K562 (cell line): ENCODE results near the gene SSH3. TPM values are rescaled to one million over a fixed set of nuclear protein-coding genes. Genes with fewer than 3 reads are reported as not detected.

ENCODE experiments used
- ATAC-seq: fragments of 200-7000 bp; cut with Tn5 transposase; 3 replicates; pipeline ENCODE4 v1.9.1; 2020; ENCODE audit warnings: moderate library complexity
- BruUV-seq: library from RNA; stranded (reverse); fragments of 400-500 nt; replicated peaks from 2 replicates; lab custom pipeline; 2021; lab: Mats Ljungman, UMichigan
- CTCF ChIA-PET: fragments of 300-600 bp; formaldehyde crosslinking; extraction: SDS; loops from one replicate; lab custom pipeline; 2021; ENCODE audit warnings: low intra/inter-chr PET ratio; lab: Yijun Ruan, JAX
- POLR2A ChIA-PET: fragments of 300-600, 350-650 bp; sonication (Branson Sonifier 250); formaldehyde crosslinking; extraction: SDS; loops from one replicate; lab custom pipeline; 2021; ENCODE audit warnings: antibody characterized with exemption, inconsistent platforms; lab: Yijun Ruan, JAX
- DNase-seq, 4 experiments: peaks; one replicate each; pipeline versions ENCODE4 v3.0.0 to v3.0.0-alpha.2; 2011 to 2018; ENCODE audit warnings: low spot score in 3 of 4, mixed read lengths in 3 of 4; ENCODE audit errors: extremely low read depth in 1 of 4
- FAIRE-seq: peaks from 2 replicates; lab custom pipeline; 2011; peaks lifted over from hg19 to GRCh38; lab: Jason Lieb, UNC
- H2AFZ ChIP-seq: 2 replicates; pipeline ENCODE4 v1.6.0; 2011; ENCODE audit warnings: low read depth, low read length, control low read depth, inconsistent platforms
- H3K27ac ChIP-seq: fragments of 200-600 bp; 3 replicates; pipeline ENCODE4 v1.8.0; 2011; ENCODE audit warnings: low read depth, mild to moderate bottlenecking, control low read depth, inconsistent platforms, low read length, moderate library complexity, mixed read lengths; ENCODE audit errors: extremely low read depth
- H3K27me3 ChIP-seq, 2 experiments: fragments of 300-600 bp in 1 of 2; 2 replicates in 1 of 2; 3 replicates in 1 of 2; pipeline versions ENCODE4 v1.6.0 to v1.8.0; 2011; ENCODE audit warnings: inconsistent platforms in 2 of 2, low read length in 2 of 2, mild to moderate bottlenecking in 1 of 2, mixed read lengths in 1 of 2, moderate library complexity in 1 of 2; ENCODE audit not compliant: control insufficient read depth in 2 of 2, insufficient read depth in 2 of 2
- H3K36me3 ChIP-seq: fragments of 300-600 bp; 3 replicates; pipeline ENCODE4 v1.8.0; 2011; ENCODE audit warnings: mild to moderate bottlenecking, low read length, inconsistent platforms; ENCODE audit not compliant: control insufficient read depth, insufficient read depth
- H3K4me1 ChIP-seq, 2 experiments: fragments of 200-600 bp in 1 of 2; replicated peaks in 1 of 2; 2 replicates in 1 of 2; 3 replicates in 1 of 2; pipeline versions ENCODE4 v1.5.1 to v1.8.0; 2011; ENCODE audit warnings: inconsistent platforms in 2 of 2, low read length in 2 of 2, mild to moderate bottlenecking in 1 of 2, mixed read lengths in 1 of 2, moderate library complexity in 1 of 2; ENCODE audit not compliant: control insufficient read depth in 2 of 2, insufficient read depth in 2 of 2
- H3K4me2 ChIP-seq: 2 replicates; pipeline ENCODE4 v1.6.1; 2011; ENCODE audit warnings: low read length, control low read depth, inconsistent platforms, mixed read lengths; ENCODE audit not compliant: insufficient read depth
- H3K4me3 ChIP-seq: fragments of 200-600 bp; sonication (generic), shearing (Covaris generic); 2 replicates; pipeline ENCODE4 v1.5.1; 2016; ENCODE audit warnings: control low read depth, inconsistent platforms
- H3K79me2 ChIP-seq: fragments of 200-600 bp; 3 replicates; pipeline ENCODE4 v1.8.0; 2011; ENCODE audit warnings: low read length, inconsistent platforms; ENCODE audit not compliant: control insufficient read depth, insufficient read depth
- H3K9ac ChIP-seq, 2 experiments: 2 replicates each; pipeline versions ENCODE4 v1.6.0 to v1.6.1; 2011; ENCODE audit warnings: low read depth in 2 of 2, low read length in 2 of 2, control low read depth in 1 of 2, inconsistent platforms in 1 of 2, mild to moderate bottlenecking in 1 of 2, mixed read lengths in 1 of 2; ENCODE audit not compliant: insufficient read depth in 1 of 2
- H3K9me1 ChIP-seq: one replicate; pipeline ENCODE4 v1.6.0; 2011; ENCODE audit warnings: inconsistent platforms, mild to moderate bottlenecking, low read length, moderate library complexity; ENCODE audit not compliant: control insufficient read depth, insufficient read depth
- H3K9me3 ChIP-seq: replicated peaks from 2 replicates; pipeline ENCODE4 v1.5.1; 2011; ENCODE audit warnings: low read depth, low read length, inconsistent platforms; ENCODE audit not compliant: control insufficient read depth, insufficient read depth
- H4K20me1 ChIP-seq: replicated peaks from 2 replicates; pipeline ENCODE4 v1.6.1; 2011; ENCODE audit warnings: low read length, inconsistent platforms, mixed read lengths; ENCODE audit not compliant: control insufficient read depth, insufficient read depth
- WGBS: fragments of 100-300 bp; shearing (Covaris generic); methylation state at CpG from one replicate; pipeline ENCODE4 v1.1.6; 2016; ENCODE audit warnings: low coverage, mixed read lengths; ENCODE audit not compliant: insufficient coverage; ENCODE audit errors: missing lambda C conversion rate; 5-methylcytosine and 5-hydroxymethylcytosine counted together
- in situ Hi-C: fragments of 300-500 bp; cut with MboI; formaldehyde crosslinking; loops from 4 replicates; pipeline ENCODE4 v1.15.0; 2018; ENCODE audit warnings: inconsistent platforms, mixed read lengths
- intact Hi-C: fragments of 100-400 bp; cut with micrococcal nuclease; formaldehyde crosslinking; loops from 2 replicates; pipeline ENCODE4 v1.14.2; 2022
- polyA plus RNA-seq, 8 experiments: library from polyadenylated mRNA; depleted of rRNA in 4 of 8; stranded (reverse) in 5 of 8; unstranded in 3 of 8; fragments of >200 nt; fragmentation: Nextera tagmentation in 2 of 8; fragmentation: Illumina TruSeq in 1 of 8; extraction: Ambion mirVana in 2 of 8; extraction: Trizol in 1 of 8; gene quantifications; 2 replicates each; pipeline versions ENCODE4 v1.2.1 to v1.2.3, GENCODE V29; 2011 to 2014; ENCODE audit warnings: inconsistent platforms in 1 of 8, missing spikeins in 1 of 8
- total RNA-seq, 7 experiments: library from RNA; depleted of rRNA in 6 of 7; stranded (reverse); fragments of >200 nt in 6 of 7; fragmentation: Illumina TruSeq in 2 of 7; extraction: Trizol in 2 of 7; gene quantifications; 2 replicates each; pipeline versions ENCODE4 v1.2.1 to v1.2.3, GENCODE V29; 2011 to 2021; ENCODE audit warnings: low replicate concordance in 1 of 7
- TF ChIP-seq, protein P1 (sequence below): conservative IDR thresholded peaks from 2 replicates; pipeline ENCODE4 v1.6.1; 2011; ENCODE audit warnings: low read depth, mild to moderate bottlenecking, low read length; ENCODE audit not compliant: control insufficient read depth
- TF ChIP-seq, protein P2 (sequence below): IDR thresholded peaks from 2 replicates; pipeline ENCODE4 v1.6.1; 2012; ENCODE audit warnings: low read depth, low read length, improper control_type of control experiment, borderline replicate concordance

SSH3 gene
- total and polyA plus RNA-seq, 9 of the 15 experiments (the other 6 are each of a cell fraction or from before 2014, with no cell fraction given): 0.07 to 1.0 (median 0.24) TPM; not detected in 3

DNA sequence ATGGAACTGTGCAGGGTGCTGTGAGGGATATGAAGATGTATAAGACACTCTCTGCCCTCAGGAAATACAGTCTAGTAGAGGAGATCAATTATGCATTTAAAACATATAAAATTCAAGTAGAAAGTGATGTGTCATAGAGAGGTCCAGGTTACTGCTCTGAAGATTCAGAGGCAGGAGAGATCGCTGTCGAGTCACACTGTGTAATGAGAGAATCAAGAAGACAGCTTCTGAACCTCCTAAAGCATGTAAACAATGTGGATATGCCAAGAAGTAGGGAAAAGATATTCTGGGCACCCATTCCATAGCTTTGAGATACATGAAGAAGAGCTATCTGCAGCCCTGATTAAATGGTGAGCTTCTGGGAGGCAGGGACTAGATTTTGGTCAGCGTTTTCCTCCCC lies 16.7 kb downstream of the SSH3 start:
- POLR2A ChIA-PET: interaction anchor here (0.6 to 1.3 kb wide), 4 partner anchors 11 to 44 kb away, joined by 3 to 4 read pairs (median 4); no protein-coding TSS in a partner anchor
- no peak for ATAC-seq
- Histone ChIP-seq H2AFZ (no peak overlapping the region), H3K36me3 (no peaks in the 10 kb centered on the region; the same call in 2 of the 3 replicates), H4K20me1 (no peaks in the 10 kb centered on the region), H3K27ac (no peak overlapping the region), H3K4me2 (no peak overlapping the region), H3K9me1 (no peaks in the 10 kb centered on the region), H3K9me3 (no peaks in the 10 kb centered on the region), H3K9ac (no peak overlapping the region), H3K4me1 (peaks cover 20 to 24% of the 10 kb centered on the region in 2 experiments; a peak in 4 of 5 replicates), H3K79me2 (peaks cover 6% of the 10 kb centered on the region; the same call in 1 of the 3 replicates), H3K27me3 (no peaks in the 10 kb centered on the region), H3K4me3 (no peak overlapping the region)
- no TSS peak for BruUV-seq
- DNase-seq: no peak
- intact Hi-C loops: no loop called here
- in situ Hi-C loops: no loop called here
- TF ChIP-seq, protein P1, sequence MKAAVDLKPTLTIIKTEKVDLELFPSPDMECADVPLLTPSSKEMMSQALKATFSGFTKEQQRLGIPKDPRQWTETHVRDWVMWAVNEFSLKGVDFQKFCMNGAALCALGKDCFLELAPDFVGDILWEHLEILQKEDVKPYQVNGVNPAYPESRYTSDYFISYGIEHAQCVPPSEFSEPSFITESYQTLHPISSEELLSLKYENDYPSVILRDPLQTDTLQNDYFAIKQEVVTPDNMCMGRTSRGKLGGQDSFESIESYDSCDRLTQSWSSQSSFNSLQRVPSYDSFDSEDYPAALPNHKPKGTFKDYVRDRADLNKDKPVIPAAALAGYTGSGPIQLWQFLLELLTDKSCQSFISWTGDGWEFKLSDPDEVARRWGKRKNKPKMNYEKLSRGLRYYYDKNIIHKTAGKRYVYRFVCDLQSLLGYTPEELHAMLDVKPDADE: no peak
- TF ChIP-seq, protein P2, sequence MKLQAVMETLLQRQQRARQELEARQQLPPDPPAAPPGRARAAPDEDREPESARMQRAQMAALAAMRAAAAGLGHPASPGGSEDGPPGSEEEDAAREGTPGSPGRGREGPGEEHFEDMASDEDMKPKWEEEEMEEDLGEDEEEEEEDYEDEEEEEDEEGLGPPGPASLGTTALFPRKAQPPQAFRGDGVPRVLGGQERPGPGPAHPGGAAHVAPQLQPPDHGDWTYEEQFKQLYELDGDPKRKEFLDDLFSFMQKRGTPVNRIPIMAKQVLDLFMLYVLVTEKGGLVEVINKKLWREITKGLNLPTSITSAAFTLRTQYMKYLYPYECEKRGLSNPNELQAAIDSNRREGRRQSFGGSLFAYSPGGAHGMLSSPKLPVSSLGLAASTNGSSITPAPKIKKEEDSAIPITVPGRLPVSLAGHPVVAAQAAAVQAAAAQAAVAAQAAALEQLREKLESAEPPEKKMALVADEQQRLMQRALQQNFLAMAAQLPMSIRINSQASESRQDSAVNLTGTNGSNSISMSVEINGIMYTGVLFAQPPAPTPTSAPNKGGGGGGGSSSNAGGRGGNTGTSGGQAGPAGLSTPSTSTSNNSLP: no peak
- no peak for FAIRE-seq
- CTCF ChIA-PET: no interaction called here
- 57% methylated on average over 3 of the region's 3 CpGs for WGBS
